ENCODE results near the gene MIER2.
"Not testable (repeated sequence)": the region's sequence is repeated elsewhere in the genome, so short reads cannot be mapped to it uniquely, and the experiment has no call there.

The MIER2 gene

GRCh38 chr19:362154-362553 is 17.6 kb upstream of the MIER2 start:
- DNase-seq (ENCODE audit: low spot score): no peak

GRCh38 chr19:359653-359925 is 15.0 kb upstream of the MIER2 start:
- no peak for DNase-seq (ENCODE audit: low spot score)

DNA sequence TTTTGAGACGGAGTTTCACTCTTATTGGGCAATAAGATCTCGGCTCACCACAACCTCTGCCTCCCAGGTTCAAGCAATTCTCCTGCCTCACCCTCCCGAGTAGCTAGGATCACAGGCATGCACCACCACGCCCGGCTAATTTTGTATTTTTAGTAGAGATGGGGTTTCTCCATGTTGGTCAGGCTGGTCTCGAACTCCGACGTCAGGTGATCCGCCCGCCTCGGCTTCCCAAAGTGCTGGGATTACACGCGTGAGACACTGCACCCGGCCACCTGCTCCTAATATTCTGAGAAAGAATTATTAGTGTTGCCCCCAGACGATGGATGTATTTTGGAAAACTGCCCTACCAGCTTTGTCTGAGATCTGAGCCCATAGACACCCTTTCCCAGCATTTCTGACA is 10.9 kb upstream of the MIER2 start:
- not testable (repeated sequence) for DNase-seq (ENCODE audit: low spot score)

- no peak for DNase-seq (ENCODE audit: low spot score)
Observed at GRCh38 chr19:355134-355533, 10.5 kb upstream of the MIER2 start.

GRCh38 chr19:351976-352625 is 7.5 kb upstream of the MIER2 start:
- DNase-seq (ENCODE audit: low spot score): no peak

GRCh38 chr19:347946-348861 is 3.6 kb upstream of the MIER2 start:
- no peak for DNase-seq (ENCODE audit: low spot score)

DNA sequence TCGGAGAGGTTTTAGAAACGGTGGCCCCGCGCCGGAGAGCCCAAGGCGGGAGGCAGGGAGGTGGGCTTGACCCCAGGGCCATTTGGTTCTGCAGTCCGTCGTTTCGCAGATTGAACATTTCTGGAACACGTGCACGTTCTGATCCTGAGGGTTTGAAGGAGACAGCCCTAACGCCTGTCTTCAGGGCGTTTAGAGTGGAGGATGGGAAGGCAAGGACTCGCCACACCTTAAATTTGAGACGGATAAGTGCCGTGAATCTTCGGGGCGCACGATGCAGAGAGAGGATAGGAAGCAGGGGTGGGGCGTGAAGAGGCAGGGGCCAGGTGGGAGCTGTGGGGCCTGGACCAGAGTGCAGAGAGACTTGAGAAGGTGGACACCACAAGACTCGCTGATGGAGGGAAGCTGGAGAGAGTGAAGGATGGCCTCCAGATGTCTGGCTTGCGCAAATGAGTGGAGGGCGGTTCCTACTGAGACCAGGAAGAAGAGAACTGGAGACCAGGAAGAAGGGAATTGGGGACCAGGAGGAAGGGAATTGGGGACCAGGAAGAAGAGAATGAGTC is 804 bp upstream of the MIER2 start:
- DNase-seq (ENCODE audit: low spot score): no peak

DNA sequence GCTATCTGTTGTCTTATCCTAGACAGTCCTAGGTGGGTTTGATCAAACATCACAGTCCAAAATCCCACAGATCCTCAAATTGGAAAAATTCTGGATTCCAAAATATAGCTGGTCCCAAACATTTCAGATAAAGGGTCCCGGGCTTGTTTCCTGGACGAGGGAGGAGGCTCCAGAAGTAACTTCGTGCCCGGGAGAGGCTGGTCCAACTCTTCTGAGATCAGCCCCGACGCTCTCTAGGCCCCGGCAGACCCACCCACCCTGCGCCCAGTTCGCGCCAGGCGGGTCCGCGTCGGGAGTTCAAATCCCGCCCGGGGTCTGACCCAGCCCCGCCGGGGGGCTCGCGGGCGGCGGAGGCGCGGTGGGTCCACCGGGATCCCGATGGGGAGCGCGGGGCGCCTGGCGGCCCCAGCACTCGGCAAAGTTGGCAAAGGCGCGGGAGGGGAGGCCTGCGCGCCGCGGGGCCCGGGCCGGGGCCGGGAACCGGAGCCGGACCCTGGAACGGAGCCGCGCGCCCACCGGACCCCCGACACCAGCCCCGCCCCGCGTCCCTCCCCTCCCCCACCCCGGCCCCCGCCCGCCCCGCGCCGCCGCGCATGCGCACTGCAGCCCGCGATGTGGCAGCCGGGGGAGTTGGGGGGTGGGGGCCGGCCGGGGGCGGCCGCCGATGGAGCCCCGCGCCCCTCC is 513 bp downstream of the MIER2 start:
- peak; percentile 88 for DNase-seq (ENCODE audit: low spot score)

DNA sequence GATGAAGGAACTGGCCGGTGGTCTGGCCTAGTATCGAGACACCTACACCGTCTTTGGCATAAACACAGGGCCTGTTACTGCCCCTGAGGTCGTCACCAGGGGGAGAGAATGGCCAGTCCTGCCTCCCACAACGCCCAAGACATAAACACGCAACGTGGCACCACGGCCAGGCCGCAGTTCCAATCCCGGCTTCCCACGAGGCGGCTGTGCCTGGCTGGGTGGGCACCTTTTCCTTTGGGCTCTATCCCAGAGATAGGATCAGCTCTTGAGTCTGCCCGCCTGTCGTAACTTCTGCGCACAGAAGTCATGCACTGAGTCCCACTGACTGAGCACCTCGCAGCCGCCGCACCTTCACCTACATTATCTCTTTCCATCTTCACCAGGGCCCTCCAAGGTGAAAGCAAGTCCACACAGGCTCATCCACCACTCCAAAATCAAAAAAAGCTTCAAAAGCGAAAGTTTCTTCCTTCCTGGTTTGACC is 1.1 kb downstream of the MIER2 start:
- DNase-seq (ENCODE audit: low spot score): peak; percentile 57

GRCh38 chr19:342801-343421 is 1.7 kb downstream of the MIER2 start:
- DNase-seq (ENCODE audit: low spot score): peak; percentile 86

- no peak for DNase-seq (ENCODE audit: low spot score)
Observed at GRCh38 chr19:342128-342455, 2.5 kb downstream of the MIER2 start.

DNA sequence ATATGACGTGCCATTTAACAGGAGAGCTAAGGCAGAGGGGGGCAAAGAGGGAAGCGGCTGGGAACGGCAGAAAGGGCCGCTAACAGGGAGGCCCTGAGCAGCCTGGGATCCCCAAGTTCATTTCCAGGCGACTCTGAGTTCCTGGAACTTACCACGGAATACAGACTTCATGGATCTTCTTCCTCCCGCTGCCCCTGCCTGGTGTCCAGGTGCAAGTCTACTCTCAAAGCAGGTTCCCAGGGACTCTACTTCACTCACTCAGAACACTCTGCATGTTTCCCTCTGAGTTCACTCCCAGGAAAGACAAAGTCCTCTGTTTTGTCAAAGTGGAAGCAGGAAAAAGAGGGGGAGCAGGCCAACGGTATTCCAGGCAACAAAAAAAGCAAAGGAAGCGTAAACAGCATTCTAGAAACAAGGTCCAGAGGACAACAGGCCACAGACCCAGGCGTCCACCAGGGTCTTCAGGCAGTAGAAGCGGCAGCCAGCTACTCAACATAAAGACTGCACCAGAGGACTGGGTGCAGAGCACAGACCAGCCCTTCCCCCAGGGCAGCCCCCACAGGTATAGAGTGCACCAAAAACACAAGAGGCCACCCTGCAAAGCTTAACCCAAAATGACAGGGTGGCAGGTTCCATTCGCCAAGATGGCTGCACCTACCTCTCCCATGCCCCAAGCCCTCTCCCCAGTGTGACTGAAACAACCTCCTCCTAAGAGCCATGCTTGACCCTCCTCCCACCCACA is 3.0 kb downstream of the MIER2 start:
- DNase-seq (ENCODE audit: low spot score): no peak

DNA sequence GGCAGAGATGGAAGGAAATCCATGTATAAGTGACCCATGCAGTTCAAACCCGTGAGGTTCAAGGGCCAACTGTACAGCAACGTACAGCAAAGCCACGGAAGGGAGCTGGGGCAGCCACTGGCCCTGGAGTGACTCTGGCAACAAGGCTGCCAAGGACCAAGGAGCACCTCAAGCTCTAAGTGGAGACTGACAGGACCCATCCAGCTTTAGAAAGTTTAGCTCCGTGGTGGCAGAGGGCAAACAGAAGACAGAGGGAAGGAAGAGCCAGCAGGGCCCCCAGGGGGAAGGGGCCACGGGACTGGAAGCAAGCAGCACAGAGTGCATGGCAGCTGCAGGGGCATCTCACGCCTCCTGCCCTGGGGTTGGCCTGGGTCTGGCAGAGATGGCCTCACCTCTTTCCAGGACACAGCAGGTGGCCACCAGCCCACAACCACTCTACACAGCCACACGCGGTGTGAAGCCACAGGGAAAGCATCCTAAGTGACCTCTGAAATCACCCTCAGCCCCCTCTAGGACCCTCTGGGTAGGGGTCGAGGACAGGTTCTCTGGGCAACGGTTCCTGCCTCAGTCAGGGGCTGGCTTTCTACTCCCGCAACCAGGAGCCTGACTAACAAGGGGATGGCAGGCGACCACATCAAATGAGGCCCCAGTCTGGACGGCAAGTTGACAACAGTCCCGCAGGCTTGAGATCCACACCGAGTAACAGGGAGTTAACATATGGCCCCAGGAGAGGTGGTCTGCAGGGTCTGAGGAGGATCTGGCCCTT is 3.8 kb downstream of the MIER2 start:
- DNase-seq (ENCODE audit: low spot score): no peak

- DNase-seq (ENCODE audit: low spot score): no peak
Observed at GRCh38 chr19:339262-339887, 5.2 kb downstream of the MIER2 start.

DNA sequence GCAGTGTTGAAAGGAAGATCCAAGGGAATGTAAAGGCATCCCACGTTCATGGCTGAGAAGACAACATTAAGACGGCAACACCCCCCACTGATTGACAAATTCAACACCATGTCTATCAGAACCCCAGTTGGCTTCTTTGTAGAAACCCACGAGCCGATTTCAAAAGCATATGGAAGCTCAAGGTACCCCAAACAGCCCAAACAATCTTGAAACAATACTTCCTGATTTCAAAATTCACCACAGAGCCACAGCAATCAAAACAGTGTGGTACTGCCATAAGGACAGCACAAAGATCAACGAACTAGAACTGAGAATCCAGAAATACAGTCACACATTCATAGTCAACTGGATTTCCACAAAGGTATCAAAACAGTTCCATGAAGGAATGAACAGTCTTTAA is 6.2 kb downstream of the MIER2 start:
- DNase-seq (ENCODE audit: low spot score): no peak

GRCh38 chr19:336067-336614 is 8.5 kb downstream of the MIER2 start:
- no peak for DNase-seq (ENCODE audit: low spot score)

DNA sequence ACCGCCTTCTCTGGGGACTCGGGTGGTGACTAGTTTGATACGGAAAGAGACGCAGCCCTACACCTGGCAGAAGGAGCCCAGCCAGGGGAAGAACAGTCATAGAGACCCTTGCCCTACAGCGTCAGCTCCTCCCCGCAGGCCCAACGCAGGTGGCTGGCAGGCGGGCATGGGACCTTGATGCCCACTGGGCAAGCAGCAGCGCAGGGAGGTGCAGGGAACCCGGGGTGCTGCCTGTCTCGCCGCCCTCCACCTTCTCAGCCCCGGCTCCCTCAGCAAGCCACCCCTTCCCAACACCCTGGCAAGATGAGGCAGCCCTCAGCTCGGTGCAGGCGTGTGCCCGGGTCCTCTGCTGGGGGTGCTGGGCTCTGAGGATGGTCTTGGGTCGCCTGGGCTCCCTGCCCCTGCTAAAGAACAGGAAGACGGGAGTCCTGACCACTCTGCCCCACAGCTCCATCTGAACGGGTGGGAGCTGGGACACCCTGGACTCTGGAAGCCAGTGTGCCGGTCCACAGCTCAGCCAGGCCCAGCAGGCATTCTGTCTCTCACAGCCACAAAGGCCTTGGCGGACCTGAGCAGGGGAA is 9.0 kb downstream of the MIER2 start:
- no peak for DNase-seq (ENCODE audit: low spot score)

- DNase-seq (ENCODE audit: low spot score): no peak
Observed at GRCh38 chr19:335072-335471, 9.5 kb downstream of the MIER2 start.

DNA sequence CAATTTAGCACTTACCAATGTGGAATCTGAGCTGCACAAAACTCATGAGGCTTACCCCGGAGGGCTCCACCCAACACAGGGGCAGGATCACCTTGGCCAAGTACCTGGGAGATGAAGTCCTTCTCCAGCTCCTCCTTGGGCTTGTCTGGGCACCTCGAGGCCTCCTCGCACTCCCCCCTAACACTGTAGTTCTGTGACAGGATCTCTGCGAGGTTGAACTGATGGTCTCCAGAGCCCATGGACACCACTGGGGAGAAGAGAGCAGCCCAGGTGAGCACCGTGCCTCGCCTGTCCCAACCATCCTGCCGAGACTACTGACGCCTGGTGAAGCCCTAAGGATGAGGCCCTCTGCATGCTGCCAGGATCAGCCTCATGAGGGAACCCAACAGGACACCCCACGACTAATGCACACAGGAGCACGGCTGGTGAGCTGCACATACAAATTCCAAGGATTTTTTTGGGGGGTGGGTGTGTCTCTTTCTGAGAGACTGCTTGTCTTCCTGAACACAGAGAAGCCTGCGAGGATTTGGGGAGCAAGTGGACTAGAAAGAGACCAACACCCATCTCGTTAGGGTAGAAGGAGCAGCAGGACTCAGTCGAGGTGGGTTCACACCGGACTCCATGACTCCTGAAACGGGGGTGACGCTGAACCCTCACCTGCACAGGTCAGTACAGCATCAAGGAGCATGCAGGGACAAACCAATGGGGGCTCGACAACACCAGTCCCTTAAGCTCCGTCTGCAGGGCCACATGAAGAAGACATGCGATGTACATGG is 10.1 kb downstream of the MIER2 start:
- no peak for DNase-seq (ENCODE audit: low spot score)
